ENCODE measurements around the gene GALNT14.
"Not testable (repeated sequence)": the region's sequence is repeated elsewhere in the genome, so short reads cannot be mapped to it uniquely, and the experiment has no call there.

The GALNT14 gene

GRCh38 chr2:30933496-30933895 lies 204.7 kb downstream of the GALNT14 start:
- DNase-seq: no peak

GRCh38 chr2:30932870-30933269 lies 205.4 kb downstream of the GALNT14 start:
- no peak for DNase-seq

- DNase-seq: no peak
These were observed 206.3 kb downstream of the GALNT14 start for GRCh38 chr2:30931841-30932407.

- no peak for DNase-seq
These were observed 207.5 kb downstream of the GALNT14 start for GRCh38 chr2:30930716-30931115.

GRCh38 chr2:30927465-30928075 lies 210.7 kb downstream of the GALNT14 start:
- DNase-seq: no peak

- DNase-seq: no peak
These were observed 211.6 kb downstream of the GALNT14 start for GRCh38 chr2:30926606-30927005.

GRCh38 chr2:30923623-30924022 lies 214.6 kb downstream of the GALNT14 start:
- no peak for DNase-seq

GRCh38 chr2:30920511-30920910 lies 217.7 kb downstream of the GALNT14 start:
- no peak for DNase-seq

- DNase-seq: no peak
These were observed 222.8 kb downstream of the GALNT14 start for GRCh38 chr2:30915486-30915885.

GRCh38 chr2:30914456-30914855 lies 223.8 kb downstream of the GALNT14 start:
- no peak for DNase-seq

GRCh38 chr2:30912056-30912455 lies 226.2 kb downstream of the GALNT14 start:
- no peak for DNase-seq

- DNase-seq: no peak
These were observed 226.9 kb downstream of the GALNT14 start for GRCh38 chr2:30911327-30911726.

GRCh38 chr2:30910686-30911085 lies 227.6 kb downstream of the GALNT14 start:
- no peak for DNase-seq

- DNase-seq: not testable (repeated sequence)
These were observed 233.8 kb downstream of the GALNT14 start for GRCh38 chr2:30904437-30904836.

GRCh38 chr2:30903326-30903725 lies 234.9 kb downstream of the GALNT14 start:
- DNase-seq: no peak

GRCh38 chr2:30900381-30900780 lies 237.9 kb downstream of the GALNT14 start:
- DNase-seq: no peak

- no peak for DNase-seq
These were observed 238.7 kb downstream of the GALNT14 start for GRCh38 chr2:30899516-30900054.

- DNase-seq: no peak
These were observed 240.7 kb downstream of the GALNT14 start for GRCh38 chr2:30897539-30897938.

- DNase-seq: no peak
These were observed 243.6 kb downstream of the GALNT14 start for GRCh38 chr2:30894498-30895119.

GRCh38 chr2:30888852-30889409 lies 249.3 kb downstream of the GALNT14 start:
- no peak for DNase-seq

GRCh38 chr2:30886080-30886479 lies 252.2 kb downstream of the GALNT14 start:
- DNase-seq: no peak

- no peak for DNase-seq
These were observed 254.4 kb downstream of the GALNT14 start for GRCh38 chr2:30883822-30884221.

- no peak for DNase-seq
These were observed 255.1 kb downstream of the GALNT14 start for GRCh38 chr2:30883184-30883583.

- no peak for DNase-seq
These were observed 257.7 kb downstream of the GALNT14 start for GRCh38 chr2:30880516-30880915.
